ENCODE results near the gene CBX5.
"Not testable (repeated sequence)": the region's sequence is repeated elsewhere in the genome, so short reads cannot be mapped to it uniquely, and the experiment has no call there.

CBX5 gene

DNA sequence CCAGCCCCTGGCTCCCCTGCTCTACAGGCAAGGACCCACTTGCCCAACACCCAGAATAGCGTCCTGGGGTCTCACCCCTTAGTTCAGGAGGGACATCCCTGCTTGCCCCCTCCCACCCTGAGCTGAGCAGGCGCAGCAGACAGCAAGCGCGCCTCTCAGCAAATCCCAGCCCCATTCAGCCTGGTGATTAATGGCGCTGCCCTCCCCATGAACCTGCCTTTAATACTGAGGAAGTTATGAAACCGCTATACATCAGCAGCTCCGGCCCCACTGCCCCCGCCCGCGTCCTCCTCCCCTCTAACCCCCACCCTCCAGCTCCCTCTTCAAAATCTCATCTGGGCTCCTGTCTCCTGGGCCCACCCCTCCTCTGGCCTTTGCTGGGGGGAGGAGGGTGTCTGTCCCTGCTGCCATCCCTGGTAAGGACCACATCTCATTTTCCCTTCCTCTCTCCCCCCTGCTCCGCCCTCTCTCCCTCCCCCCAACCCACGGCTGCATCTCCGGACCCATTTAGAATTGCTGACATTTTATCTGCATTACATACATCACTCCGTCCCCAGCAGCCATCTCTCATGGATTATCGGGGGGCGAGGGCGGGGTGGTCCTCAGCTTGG lies 84.1 kb downstream of the CBX5 start:
- no peak for DNase-seq

DNA sequence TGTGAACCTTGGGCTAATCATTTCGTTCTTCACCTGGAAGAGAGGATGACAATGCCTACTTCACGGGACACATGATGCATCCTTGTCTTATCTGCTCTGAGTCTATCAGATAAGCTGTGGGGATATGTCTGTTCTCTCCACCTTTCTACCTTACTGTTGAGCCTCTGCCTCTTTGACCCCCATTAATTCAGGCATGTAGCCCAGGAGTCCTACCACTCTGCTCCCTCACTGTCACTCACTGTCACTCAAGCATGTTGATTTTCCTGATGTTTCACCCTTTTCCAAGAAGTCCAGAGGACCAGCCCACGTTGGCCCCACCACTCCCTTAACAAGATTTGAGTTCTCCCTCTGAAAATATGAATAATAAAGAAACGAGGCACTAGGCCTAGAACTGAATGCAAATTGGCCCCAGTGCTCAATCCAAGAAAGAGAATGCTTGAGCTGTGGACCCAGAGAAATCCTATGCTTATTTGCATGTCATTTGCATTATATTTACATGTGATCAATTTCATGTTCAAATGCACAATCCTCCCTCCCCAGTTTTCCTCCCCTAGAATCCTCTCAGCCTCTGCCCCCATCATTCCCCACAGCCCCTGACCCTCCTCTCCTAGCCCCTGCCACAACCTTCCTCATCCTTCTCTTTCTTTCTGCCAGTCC lies 84.7 kb downstream of the CBX5 start:
- DNase-seq, result no peak

DNA sequence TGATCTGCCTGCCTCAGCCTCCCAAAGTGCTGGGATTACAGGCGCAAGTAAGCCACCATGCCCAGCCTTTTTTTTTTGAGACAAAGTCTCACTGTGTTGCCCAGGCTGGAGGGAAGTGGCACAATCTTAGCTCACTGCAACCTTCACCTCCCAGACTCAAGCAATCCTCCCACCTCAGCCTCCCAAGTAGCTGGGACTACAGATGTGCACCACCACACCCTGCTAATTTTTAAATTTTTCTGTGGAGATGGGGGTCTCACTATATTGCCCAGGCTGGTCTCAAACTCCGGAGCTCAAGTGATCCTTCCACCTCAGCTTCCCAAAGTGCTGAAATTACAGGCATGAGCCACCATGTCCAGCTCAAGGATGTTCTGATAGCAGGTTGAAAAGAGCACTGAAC lies 85.3 kb downstream of the CBX5 start:
- not testable (repeated sequence) for DNase-seq

DNA sequence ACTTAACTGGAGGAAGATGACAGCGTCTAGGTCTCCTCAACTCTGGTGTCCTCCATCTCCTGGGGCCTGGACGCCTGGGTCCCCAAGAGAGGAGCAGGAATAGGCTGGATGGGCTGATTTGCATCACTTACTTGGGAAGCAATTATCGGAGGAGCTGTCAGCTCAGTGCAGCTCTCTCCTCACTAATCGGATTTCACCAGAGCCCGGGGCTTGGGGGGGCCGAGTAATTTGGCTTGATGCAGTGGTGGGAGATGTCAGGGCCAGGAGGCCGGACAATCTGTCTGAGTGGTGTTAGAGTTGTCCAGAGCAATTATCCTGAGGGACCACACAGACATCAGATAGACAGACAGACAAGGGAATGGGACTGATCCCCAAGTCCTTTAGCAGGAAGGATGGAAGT lies 86.5 kb downstream of the CBX5 start:
- DNase-seq, result no peak

DNA sequence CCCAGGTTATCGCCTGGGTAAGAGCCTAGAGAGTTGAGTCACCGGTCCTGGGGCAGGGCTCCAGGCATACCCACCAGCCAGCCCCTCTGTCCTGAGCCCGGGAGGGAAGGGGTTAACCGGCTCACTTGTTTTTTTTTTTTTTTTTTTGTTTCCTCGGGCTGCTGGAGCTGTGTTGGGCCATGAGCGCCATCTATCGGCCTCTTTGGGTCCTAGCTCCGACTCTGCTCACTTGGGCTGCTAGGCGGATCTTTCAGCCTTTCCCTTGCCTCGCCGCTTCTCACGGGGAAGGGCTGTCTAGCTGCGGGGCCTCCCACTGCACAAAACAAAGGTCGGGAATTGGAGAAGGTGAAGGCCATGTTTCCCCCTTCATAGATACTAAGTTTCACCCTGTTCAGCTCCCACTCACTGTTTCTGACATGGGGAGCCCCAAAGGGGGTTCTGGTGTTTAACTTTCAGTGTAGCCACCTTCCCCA lies 88.3 kb downstream of the CBX5 start:
- peak in 1 of 2 experiments; percentile 26 for DNase-seq

DNA sequence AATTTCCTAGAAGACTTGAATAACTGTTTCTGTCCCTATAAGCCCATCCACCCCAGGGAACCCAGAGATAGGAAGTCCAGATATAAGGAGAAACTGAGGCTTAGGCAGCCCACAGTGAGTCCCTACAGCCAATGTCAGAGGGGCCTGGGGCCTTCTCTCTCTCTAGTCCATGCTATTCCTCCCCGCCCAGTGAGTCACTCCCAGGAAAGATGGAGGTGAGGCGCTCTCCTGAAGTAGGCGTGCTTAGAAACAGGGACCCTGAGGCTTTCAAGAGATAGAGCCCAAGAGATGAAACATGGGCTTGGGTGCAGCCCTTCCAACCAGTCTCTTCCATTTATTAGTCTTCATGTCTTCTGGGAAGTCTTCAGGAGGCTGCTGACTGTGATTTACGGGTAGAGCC lies 88.8 kb downstream of the CBX5 start:
- DNase-seq, result no peak

DNA sequence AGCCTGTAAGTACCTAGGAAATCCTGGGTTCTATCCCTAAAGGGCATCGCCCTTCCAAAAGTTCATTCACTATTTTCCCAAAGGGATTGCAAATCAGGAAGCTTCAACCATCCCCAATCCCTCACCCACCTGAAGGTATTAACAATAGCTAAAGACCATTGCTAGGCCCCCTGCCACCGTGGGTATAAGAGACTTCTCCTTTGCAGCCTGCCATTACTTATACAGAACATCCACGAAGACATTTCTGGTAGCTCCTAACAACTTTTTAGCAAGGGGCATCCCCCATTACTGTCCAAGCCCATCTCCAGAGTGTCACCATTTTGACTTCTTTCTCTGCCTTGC lies 90.8 kb downstream of the CBX5 start:
- DNase-seq, result no peak

DNA sequence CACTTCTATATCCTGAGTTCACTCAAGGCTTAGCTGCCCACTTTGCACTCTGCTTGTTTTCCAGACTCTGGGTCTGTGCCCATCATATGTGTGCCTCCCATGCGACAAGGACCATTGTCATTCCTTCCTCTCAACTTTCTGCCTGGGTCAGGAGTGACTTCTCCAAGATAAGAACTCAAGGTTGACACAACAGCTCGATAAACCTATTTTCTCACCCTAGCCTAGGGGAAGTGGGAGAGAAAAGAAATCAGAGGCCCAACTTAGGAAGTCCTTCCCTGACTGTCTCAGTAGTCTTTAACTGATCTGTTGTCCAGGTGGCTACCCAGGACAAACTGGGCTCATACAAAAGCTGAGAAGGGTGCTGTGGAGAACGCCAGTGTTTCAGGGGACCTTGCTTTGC lies 92.8 kb downstream of the CBX5 start:
- no peak for DNase-seq

DNA sequence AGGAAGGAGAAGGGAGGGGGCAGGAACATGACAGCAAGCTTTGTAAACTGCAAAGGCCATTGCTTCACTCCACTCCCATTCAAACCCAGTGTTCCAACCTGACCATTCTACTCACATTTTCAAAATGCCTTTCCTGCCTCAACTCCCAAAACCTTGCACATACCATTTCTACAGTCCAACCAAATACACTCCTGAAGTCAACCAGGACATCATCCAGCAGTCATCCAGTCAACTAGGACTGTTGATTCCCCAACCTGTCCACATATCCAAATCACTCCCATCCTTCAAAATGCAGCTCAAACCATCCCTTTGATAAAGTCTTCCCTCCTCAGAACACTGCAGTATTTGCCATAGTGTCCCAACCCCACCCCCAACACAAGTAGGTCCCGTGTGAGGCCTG lies 94.0 kb downstream of the CBX5 start:
- DNase-seq, result no peak

DNA sequence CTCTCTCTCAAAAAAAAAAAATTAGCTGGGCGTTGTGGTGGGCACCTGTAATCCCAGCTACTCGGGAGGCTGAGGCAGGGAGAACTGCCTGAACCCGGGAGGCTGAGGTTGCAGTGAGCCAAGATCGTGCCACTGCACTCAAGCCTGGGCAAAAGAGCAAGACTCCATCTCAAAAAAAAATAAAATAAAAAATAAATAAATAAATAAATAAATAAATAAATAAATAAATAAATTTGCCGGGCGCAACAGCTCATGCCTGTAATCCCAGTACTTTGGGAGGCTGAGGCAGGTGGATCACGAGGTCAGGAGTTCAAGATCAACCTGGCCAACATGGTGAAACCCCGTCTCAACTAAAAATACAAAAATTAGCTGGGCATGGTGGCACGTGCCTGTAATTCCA lies 94.6 kb downstream of the CBX5 start:
- DNase-seq, result not testable (repeated sequence)

DNA sequence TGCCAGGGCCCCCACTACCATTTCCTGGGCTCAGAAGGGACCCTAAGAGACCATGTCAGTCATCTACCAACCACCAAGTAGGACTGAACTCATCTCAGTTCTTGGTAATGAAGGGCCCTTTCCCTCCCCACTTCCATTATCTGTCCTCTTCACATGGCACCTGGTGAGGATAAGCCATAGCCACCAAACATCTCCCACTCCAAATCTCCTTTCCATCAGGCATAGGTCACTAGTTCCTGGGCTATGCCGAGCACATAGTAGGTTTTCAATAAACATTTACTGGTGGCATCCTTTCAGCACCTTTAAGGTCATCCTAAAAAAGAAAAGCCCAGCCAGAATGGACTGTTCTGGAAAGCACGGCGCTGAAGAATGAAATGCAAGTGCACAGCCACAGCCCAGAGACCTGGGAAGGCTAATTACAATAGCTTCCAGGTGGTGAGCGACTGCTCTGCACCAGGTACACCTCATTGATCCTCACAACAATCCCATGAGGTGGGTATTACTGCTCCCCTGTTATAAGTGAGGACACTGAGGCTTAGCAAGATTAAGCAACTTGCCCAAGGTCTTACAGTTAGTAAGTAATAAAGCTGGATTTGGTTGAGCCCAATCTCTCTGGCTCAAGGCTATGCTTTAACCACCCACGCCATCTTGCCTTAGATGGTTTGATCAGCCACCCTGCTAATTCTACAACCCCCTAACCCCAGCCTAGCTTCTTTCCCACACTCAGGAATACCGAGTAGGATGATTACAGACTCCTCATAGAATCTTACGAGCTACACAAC lies 95.7 kb downstream of the CBX5 start:
- DNase-seq, result no peak

DNA sequence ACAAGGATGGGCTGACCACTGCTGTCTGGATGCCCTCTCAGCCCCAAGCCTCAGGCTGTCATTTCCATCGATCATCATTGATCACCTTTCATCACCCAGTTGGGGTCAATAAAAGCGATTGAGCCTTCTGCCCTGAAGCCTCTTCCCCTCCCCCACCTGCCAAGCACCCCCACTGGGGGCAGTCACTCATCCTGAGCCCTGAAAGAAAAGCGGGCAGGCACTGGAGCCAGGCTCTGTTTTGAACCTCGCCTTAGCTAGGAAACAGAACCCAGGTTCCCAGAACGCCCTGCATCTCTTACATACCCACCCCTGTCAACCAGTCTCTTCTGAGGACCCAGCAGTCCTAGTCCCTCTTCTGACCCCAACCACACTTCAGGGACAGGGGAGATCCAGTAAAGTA lies 96.9 kb downstream of the CBX5 start:
- DNase-seq, result no peak

DNA sequence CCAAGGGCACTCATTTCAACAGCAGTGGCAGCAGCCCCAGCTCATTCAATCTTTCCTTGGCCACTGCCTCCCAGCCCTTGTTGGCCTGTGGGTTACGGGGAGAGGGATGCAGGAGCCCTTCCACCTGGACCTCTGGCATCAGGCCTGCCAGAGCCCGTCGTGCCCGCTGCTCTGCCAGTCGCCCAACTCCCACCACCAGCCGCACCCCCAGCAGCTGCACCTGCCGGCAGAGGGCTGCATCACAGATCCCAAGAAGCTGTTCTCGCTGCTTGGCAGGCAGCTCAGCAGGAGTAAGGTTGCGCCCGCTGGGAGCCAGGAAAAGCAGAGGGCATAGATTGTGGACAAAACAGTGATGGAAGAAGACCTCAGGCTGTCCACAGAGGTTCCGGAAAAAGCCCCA lies 97.8 kb downstream of the CBX5 start:
- DNase-seq, result no peak
